ENCODE measurements around the gene SLC2A4RG. TPM values are rescaled to one million over a fixed set of nuclear protein-coding genes. Genes with fewer than 3 reads are reported as not detected.

SLC2A4RG gene
- total RNA-seq, 4 donors from 2014 or later = 36.5 to 98.7 (median 59.9) TPM

DNA sequence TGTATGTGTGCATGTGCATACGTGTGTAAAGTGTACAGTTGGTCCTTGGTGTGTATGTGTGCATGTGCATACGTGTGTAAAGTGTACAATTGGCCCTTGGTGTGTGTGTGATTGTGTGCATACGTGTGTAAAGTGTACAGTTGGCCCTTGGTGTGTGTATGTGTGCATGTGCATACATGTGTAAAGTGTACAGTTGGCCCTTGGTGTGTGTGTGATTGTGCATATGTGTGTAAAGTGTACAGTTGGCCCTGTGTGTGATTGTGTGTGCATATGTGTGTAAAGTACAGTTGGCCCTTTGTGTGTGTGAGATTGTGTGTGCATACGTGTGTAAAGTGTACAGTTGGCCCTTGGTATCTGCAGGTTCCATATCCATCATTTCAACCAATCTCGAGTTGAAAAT is 8.2 kb upstream of the SLC2A4RG start:
- no peak for ATAC-seq
- H3K27me3 ChIP-seq = no peaks in the 10 kb centered on the region
- H3K4me1 ChIP-seq = peaks cover 0 to 9% (median 0%) of the 10 kb centered on the region in 3 donors
- H3K9me3 ChIP-seq = no peaks in the 10 kb centered on the region
- peaks cover 0 to 56% of the 10 kb centered on the region in 2 donors for H3K36me3 ChIP-seq
- WGBS, 2 donors (ENCODE audit: low coverage in 1 of 2) = 68 to 75% methylated on average over 5 of the region's 5 CpGs
- no peak overlapping the region for H3K4me3 ChIP-seq
- no peak overlapping the region for H3K27ac ChIP-seq
- TF ChIP-seq EP300 (IDR thresholded peaks at IDR 0.05) = no peak
- no peak for TF ChIP-seq POLR2AphosphoS5 (IDR thresholded peaks at IDR 0.05)
- TF ChIP-seq, protein P1, sequence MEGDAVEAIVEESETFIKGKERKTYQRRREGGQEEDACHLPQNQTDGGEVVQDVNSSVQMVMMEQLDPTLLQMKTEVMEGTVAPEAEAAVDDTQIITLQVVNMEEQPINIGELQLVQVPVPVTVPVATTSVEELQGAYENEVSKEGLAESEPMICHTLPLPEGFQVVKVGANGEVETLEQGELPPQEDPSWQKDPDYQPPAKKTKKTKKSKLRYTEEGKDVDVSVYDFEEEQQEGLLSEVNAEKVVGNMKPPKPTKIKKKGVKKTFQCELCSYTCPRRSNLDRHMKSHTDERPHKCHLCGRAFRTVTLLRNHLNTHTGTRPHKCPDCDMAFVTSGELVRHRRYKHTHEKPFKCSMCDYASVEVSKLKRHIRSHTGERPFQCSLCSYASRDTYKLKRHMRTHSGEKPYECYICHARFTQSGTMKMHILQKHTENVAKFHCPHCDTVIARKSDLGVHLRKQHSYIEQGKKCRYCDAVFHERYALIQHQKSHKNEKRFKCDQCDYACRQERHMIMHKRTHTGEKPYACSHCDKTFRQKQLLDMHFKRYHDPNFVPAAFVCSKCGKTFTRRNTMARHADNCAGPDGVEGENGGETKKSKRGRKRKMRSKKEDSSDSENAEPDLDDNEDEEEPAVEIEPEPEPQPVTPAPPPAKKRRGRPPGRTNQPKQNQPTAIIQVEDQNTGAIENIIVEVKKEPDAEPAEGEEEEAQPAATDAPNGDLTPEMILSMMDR (IDR thresholded peaks at IDR 0.05) = no peak
- TF ChIP-seq POLR2A (IDR thresholded peaks at IDR 0.05) = no peak

- ATAC-seq = no peak
- Histone ChIP-seq H3K36me3 (peaks cover 0 to 53% of the 10 kb centered on the region in 2 donors), H3K27ac (no peak overlapping the region), H3K4me3 (no peak overlapping the region), H3K4me1 (peaks cover 0 to 16% (median 2%) of the 10 kb centered on the region in 3 donors), H3K9me3 (no peaks in the 10 kb centered on the region), H3K27me3 (no peaks in the 10 kb centered on the region)
- 81 to 86% methylated on average over 32 to 34 of the region's 38 CpGs for WGBS, 2 donors (ENCODE audit: low coverage in 1 of 2)
- no peak for TF ChIP-seq POLR2AphosphoS5 (IDR thresholded peaks at IDR 0.05)
- TF ChIP-seq, protein P1 (IDR thresholded peaks at IDR 0.05) = no peak
- TF ChIP-seq POLR2A (IDR thresholded peaks at IDR 0.05) = no peak
- no peak for TF ChIP-seq EP300 (IDR thresholded peaks at IDR 0.05)
Measured at GRCh38 chr20:63732118-63733095, 7.2 kb upstream of the SLC2A4RG start.

- peaks cover 0 to 53% of the 10 kb centered on the region in 2 donors for H3K36me3 ChIP-seq
- H3K9me3 ChIP-seq = no peaks in the 10 kb centered on the region
- no CpG with 5 or more reads among the region's 13 CpGs for WGBS, 2 donors (ENCODE audit: low coverage in 1 of 2)
- no peaks in the 10 kb centered on the region for H3K27me3 ChIP-seq
- no peak for TF ChIP-seq POLR2A (IDR thresholded peaks at IDR 0.05)
- no peak for TF ChIP-seq EP300 (IDR thresholded peaks at IDR 0.05)
- TF ChIP-seq, protein P1 (IDR thresholded peaks at IDR 0.05) = no peak
- no peak for TF ChIP-seq POLR2AphosphoS5 (IDR thresholded peaks at IDR 0.05)
- peaks cover 0 to 21% (median 9%) of the 10 kb centered on the region in 3 donors for H3K4me1 ChIP-seq
- H3K4me3 ChIP-seq = no peak overlapping the region
- ATAC-seq = no peak
- no peak overlapping the region for H3K27ac ChIP-seq
Measured at GRCh38 chr20:63733117-63733516, 6.5 kb upstream of the SLC2A4RG start.

DNA sequence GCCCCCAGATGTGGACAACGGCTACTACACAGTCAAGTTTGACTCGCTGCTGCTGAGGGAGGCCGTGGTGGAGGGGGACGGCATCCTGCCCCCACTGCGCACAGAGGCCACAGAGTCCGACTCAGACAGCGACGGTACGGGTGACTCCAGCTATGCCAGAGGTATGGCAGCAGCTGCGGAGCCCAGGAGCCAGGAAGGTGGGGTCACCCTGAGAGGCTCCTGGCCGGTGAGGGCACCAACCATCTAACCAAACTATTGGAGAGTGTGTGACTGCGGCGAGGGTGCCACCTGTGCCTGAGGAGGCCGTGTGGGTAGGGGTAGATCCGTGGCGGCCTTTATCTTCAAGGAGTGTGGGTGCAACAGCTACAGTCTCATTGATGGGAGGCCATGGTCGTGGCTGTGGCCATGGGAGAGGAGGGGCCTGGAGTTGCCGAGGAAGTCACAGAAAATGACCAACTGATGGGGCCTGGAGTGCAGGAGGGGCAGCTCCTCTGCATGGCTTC is 5.9 kb upstream of the SLC2A4RG start:
- Histone ChIP-seq H3K27ac (no peak overlapping the region), H3K27me3 (no peaks in the 10 kb centered on the region)
- WGBS, 2 donors (ENCODE audit: low coverage in 1 of 2) = 95 to 97% methylated on average over 5 to 6 of the region's 18 CpGs

More for the DNA sequence above, 5.9 kb upstream of the SLC2A4RG start:
- ATAC-seq = no peak
- Histone ChIP-seq H3K36me3 (peaks cover 0 to 53% of the 10 kb centered on the region in 2 donors), H3K9me3 (no peaks in the 10 kb centered on the region), H3K4me1 (peaks cover 0 to 21% (median 14%) of the 10 kb centered on the region in 3 donors), H3K4me3 (no peak overlapping the region)
- TF ChIP-seq POLR2AphosphoS5 (IDR thresholded peaks at IDR 0.05) (no peak), EP300 (IDR thresholded peaks at IDR 0.05) (no peak), POLR2A (IDR thresholded peaks at IDR 0.05) (no peak)
- TF ChIP-seq, protein P1 (IDR thresholded peaks at IDR 0.05) = no peak
